Measurements from ENCODE around the gene AKAP5.

AKAP5 gene

DNA sequence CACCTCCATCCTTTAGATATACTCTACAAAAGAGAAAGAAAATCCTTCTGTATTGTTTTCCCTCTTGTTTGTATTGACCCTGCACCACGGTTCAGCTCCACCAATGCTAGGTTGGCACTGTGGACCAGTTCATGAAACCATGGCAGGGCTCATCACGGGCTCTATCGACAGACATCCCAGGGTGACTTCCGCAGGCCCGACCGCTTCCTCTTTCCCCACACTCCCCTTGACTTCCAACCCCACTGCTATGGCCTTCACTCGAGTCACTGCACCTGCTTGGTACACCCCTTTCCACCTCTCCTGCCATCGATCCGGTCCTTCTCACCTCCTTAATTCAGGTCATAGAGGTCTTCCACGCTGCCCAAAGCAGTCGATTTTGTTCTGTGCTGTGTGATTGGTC, 21.2 kb upstream of the AKAP5 start:
- H3K4me3 Mint-ChIP-seq, result no peak overlapping the region
- H3K27ac Mint-ChIP-seq, result peak overlapping the region; percentile 91
- H3K36me3 Mint-ChIP-seq (ENCODE audit: low read depth), result peaks cover 38% of the 10 kb centered on the region
- no peaks in the 10 kb centered on the region for H3K27me3 Mint-ChIP-seq (ENCODE audit: low read depth)
- H3K9me3 Mint-ChIP-seq, result no peaks in the 10 kb centered on the region
- H3K4me1 Mint-ChIP-seq (ENCODE audit: low read depth), result peaks cover 29% of the 10 kb centered on the region

DNA sequence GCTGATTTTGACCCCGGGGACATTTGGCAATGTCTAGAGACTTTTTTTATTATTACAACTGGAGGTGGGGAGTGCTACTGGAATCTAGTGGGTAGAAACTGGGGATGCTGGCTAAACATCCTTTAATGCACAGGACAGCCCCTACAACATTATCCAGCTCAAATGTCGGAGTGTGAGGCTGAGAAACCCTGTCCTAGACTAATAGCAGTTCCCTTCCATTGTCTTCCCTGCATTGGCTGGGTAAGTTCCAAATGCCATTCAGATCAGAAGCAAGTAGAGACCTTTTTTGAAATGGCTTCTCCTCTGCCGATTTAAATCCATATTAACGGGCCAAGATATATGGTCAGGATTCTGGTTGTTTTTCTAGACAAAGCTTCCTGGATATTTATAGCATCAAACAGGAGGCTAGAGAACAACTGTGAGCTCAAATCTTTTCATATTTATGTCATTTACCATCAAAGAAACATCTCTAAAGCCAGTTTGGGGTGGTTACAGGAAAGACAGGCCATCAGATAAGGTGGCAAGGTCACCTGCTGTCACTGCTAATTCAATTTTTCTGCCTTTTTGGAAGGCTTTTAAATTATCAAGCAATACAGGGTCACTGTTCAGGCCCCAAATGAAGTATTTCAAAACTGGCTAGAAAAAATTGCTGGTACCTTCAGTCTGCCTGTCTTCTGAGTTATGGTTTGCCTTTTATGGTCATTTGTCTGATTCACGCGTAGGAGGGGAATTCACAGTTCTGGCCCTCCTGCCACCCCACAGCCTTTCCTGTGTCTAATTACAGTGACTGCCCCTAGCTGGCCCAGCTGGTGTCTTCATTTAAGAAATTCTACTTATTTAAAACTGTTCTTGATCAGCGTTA, 20.1 kb upstream of the AKAP5 start:
- H3K27me3 Mint-ChIP-seq (ENCODE audit: low read depth), result no peaks in the 10 kb centered on the region
- H3K27ac Mint-ChIP-seq, result peak overlapping the region; percentile 91
- H3K9me3 Mint-ChIP-seq, result no peaks in the 10 kb centered on the region
- peaks cover 37% of the 10 kb centered on the region for H3K36me3 Mint-ChIP-seq (ENCODE audit: low read depth)
- peak overlapping the region; percentile 65 for H3K4me3 Mint-ChIP-seq
- H3K4me1 Mint-ChIP-seq (ENCODE audit: low read depth), result peaks cover 28% of the 10 kb centered on the region

DNA sequence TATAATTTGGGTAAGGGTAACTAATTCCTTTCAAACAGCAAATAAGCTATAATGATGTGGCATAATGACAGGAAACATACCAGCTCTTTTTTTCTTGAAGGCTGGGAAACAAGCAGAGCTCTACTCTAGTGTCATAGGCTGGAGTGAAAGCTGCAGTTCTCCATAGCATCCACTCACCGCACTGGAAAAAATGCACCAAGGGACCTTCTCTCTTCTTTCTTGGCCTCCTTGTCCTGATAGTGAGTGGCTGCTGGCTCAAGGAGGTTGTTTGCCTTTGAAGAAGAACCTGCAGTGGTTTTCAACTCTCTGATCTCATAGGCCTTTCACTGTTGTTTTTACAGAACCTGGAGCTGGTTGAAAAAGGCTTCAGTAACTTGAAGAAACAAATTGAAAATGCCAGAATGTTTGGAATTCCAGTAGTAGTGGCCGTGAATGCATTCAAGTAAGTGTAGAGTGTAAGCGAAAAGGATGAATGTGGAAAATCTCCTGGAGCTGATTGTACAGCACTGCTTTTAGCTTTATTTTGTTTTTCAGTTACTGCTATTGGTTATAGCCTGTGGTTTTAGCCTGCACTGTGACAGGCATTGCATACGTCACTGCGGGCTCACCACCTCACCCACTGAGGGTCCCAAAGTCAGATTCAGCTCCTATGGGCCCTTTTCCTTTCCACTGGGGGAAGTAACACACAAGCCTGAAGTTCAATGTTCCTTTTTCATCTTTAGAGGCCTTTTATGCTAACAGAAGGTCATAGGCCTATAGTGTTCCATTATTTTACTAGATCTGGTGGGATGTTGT, 17.2 kb upstream of the AKAP5 start:
- Mint-ChIP-seq H3K27me3 (ENCODE audit: low read depth) (no peaks in the 10 kb centered on the region), H3K36me3 (ENCODE audit: low read depth) (peaks cover 37% of the 10 kb centered on the region), H3K4me1 (ENCODE audit: low read depth) (peaks cover 30% of the 10 kb centered on the region), H3K9me3 (no peaks in the 10 kb centered on the region), H3K27ac (peak overlapping the region; percentile 63), H3K4me3 (no peak overlapping the region)

DNA sequence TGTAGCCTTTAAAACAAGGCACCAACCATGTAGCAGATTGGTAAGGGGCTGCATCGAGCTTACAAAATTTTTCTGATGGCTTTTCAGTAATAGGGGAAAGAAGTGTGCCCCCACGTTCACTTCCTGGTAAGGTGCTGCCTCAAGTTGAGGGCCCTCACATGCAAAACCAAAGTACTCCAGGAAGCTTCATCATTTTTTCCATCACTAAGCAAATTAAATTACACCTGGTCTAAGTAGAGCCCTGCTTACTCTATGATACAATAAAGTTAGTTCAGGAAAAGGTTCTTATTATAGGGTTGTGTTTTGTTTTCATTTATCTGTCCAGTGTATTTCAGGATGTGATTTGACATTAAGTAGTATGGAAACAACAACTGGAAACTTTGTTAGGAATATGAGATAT, 15.0 kb upstream of the AKAP5 start:
- H3K27ac Mint-ChIP-seq, result no peak overlapping the region
- H3K4me1 Mint-ChIP-seq (ENCODE audit: low read depth), result peaks cover 18% of the 10 kb centered on the region
- peaks cover 32% of the 10 kb centered on the region for H3K36me3 Mint-ChIP-seq (ENCODE audit: low read depth)
- no peak overlapping the region for H3K4me3 Mint-ChIP-seq
- no peaks in the 10 kb centered on the region for H3K27me3 Mint-ChIP-seq (ENCODE audit: low read depth)
- no peaks in the 10 kb centered on the region for H3K9me3 Mint-ChIP-seq

DNA sequence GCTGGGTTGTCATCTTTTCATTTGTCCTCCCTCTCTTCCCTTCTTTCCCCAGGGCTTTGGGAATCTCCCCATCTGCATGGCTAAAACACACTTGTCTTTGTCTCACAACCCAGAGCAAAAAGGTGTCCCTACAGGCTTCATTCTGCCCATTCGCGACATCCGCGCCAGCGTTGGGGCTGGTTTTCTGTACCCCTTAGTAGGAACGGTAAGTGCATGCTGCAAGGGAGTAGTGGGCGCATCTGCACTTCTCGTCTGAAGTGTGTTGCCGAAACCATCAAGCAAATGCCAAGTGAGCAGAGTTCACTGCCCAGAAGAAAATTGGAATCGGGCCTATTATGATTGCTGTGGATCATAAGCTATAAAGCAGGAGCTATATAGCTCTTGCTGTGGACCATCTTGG, 10.6 kb upstream of the AKAP5 start:
- Mint-ChIP-seq H3K27me3 (ENCODE audit: low read depth) (no peaks in the 10 kb centered on the region), H3K9me3 (no peaks in the 10 kb centered on the region), H3K4me3 (no peak overlapping the region), H3K36me3 (ENCODE audit: low read depth) (peaks cover 46% of the 10 kb centered on the region), H3K27ac (no peak overlapping the region), H3K4me1 (ENCODE audit: low read depth) (peaks cover 16% of the 10 kb centered on the region)

DNA sequence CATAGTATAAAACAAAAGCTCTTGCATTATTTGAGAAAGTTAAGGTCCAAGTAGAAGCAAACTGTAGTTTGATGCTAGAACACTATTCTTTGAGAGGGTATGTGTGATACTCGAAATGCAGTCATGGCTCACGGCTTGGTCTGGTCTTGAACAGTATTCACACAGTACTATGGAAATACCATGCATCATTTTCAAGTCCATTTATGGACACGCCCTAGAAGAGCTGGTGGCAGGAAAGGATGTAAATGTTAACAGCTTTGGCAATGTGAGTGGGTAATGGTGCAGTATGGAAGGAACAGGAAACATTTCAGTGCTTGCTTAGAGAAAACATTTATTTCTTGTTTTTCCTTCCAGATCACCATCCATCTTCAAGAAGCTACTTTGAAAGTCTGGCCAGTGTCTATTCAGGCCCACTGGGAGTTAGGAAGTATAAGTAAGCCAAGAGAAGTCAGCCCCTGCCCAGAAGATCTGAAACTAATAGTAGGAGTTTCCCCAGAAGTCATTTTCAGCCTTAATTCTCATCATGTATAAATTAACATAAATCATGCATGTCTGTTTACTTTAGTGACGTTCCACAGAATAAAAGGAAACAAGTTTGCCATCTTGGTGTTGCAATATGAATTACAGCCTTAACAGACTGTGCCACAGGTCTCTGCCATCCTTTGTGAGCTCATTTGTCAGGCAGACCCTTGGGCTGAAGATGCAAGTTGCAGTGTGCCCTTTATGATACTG, 5.7 kb upstream of the AKAP5 start:
- Mint-ChIP-seq H3K4me1 (ENCODE audit: low read depth) (peaks cover 23% of the 10 kb centered on the region), H3K27ac (peak overlapping the region; percentile 35), H3K9me3 (no peaks in the 10 kb centered on the region), H3K27me3 (ENCODE audit: low read depth) (no peaks in the 10 kb centered on the region), H3K36me3 (ENCODE audit: low read depth) (peaks cover 35% of the 10 kb centered on the region), H3K4me3 (no peak overlapping the region)

DNA sequence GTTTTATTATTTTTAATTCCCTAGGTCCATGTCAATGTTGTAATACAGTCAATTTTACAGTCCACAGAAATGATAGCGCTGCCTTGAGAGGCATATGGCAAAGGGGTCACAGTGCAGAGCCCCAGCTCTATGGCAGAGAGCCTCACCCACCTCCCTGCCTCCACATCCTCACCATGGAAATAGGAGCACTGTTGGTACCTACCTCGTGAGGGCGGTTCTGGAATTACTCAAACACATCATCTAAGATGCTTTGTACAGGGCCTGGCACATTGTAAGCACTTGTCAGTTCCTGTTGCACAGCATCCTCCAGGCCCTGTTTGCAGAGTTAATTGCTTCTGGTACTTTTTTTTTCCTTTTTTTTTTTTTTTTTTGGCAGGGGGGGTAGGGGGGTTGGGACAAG, 4.1 kb upstream of the AKAP5 start:
- peaks cover 30% of the 10 kb centered on the region for H3K4me1 Mint-ChIP-seq (ENCODE audit: low read depth)
- peaks cover 26% of the 10 kb centered on the region for H3K36me3 Mint-ChIP-seq (ENCODE audit: low read depth)
- no peak overlapping the region for H3K4me3 Mint-ChIP-seq
- no peak overlapping the region for H3K27ac Mint-ChIP-seq
- H3K9me3 Mint-ChIP-seq, result no peaks in the 10 kb centered on the region
- H3K27me3 Mint-ChIP-seq (ENCODE audit: low read depth), result peaks cover 4% of the 10 kb centered on the region

DNA sequence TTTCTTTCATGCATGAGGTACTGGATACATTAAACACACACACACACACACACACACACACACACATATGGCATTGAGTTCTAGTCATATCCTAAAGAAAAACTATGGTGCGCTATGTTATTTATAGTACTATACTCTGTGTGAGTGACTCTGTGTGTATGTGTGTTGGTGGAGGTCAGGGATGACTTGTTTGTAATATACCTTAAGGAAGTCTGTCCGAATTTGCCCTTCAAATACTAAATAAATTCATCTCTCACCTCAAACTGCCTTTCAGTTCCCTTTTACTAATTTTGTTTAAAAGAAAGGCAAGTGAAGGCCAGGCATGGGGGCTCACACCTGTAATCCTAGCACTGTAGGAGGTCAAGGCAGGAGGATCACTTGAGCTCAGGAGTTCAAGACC, 2.1 kb upstream of the AKAP5 start:
- H3K4me3 Mint-ChIP-seq, result no peak overlapping the region
- H3K36me3 Mint-ChIP-seq (ENCODE audit: low read depth), result peaks cover 24% of the 10 kb centered on the region
- peaks cover 39% of the 10 kb centered on the region for H3K4me1 Mint-ChIP-seq (ENCODE audit: low read depth)
- peaks cover 4% of the 10 kb centered on the region for H3K27me3 Mint-ChIP-seq (ENCODE audit: low read depth)
- H3K9me3 Mint-ChIP-seq, result no peaks in the 10 kb centered on the region
- no peak overlapping the region for H3K27ac Mint-ChIP-seq

DNA sequence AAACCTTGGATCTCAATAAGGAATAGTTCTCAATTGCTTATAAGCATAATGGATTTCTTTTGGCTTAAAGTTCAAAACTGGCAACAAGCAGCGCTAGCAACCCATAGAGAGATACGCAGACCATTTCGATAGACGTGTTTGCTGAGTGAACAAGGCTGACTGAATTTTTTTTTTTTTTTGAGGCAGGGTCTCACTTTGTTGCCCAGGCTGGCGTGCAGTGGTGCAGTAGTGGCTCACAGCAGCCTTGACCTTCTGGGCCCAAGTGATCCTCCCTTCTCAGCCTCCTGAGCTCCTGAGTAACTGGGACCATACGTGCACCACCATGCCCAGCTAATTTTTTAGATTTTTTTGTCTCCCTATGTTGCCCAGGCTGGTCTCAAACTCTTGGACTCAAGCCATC, 1.4 kb upstream of the AKAP5 start:
- Mint-ChIP-seq H3K27ac (no peak overlapping the region), H3K4me3 (no peak overlapping the region), H3K4me1 (ENCODE audit: low read depth) (peaks cover 41% of the 10 kb centered on the region), H3K9me3 (no peaks in the 10 kb centered on the region), H3K27me3 (ENCODE audit: low read depth) (peaks cover 4% of the 10 kb centered on the region), H3K36me3 (ENCODE audit: low read depth) (peaks cover 19% of the 10 kb centered on the region)

DNA sequence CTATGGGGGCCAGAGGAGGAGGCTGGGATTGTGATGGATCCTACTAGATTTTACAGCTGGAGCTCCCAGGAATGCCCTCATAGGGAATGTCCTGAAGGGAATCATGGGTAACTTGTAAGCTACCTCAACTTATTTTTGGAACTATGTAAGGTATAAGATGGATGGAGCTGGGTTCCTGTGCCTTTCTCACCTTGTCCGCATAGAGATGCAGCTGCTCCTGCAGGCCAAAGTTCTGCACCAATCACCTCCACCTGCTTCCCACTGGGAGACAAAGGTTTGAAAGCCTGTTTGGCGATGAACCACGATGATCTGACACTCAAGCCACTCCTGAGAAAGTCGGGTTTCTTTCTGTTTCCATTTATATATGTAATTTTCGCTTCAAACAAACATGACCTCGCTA, 648 bp upstream of the AKAP5 start:
- Mint-ChIP-seq H3K27ac (peak overlapping the region; percentile 68), H3K27me3 (ENCODE audit: low read depth) (peaks cover 4% of the 10 kb centered on the region), H3K9me3 (no peaks in the 10 kb centered on the region), H3K4me3 (peak overlapping the region; percentile 82), H3K4me1 (ENCODE audit: low read depth) (peaks cover 35% of the 10 kb centered on the region), H3K36me3 (ENCODE audit: low read depth) (peaks cover 13% of the 10 kb centered on the region)

DNA sequence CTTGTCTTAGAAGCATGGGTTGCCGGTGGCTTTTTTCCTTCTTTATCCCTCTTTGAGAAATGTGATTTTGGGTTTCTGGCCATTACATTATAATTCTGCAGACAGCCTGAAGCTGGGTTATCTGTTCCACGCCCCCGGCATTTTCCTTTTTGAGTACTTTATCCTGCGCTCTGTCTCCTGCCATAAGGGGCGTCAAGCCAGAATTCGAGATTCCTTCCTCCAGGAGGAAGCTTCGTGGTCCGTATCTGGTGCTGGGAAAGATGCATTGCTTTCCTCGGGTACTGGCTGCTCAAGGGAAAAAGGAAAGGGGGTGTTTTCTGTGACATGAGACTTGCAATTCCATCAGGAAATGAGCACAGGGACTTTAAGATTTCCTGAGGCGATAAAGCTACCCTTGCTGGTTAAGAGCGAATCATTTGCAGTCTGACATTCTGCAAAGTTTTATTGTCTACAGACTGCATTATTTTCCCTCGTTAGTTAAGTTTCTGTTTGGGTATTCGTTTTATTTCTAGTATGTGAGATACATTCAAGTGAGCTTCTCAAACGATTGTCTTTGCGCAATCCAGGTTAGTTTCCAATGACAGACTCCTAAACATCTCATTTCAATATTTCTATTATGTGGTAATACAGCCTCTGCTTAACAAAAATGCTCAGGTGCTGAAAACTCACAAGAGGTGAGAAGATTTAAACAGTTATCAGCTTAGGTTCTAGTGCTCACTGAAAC, 694 bp downstream of the AKAP5 start:
- H3K4me1 Mint-ChIP-seq (ENCODE audit: low read depth), result peaks cover 32% of the 10 kb centered on the region
- H3K27ac Mint-ChIP-seq, result peak overlapping the region; percentile 23
- peaks cover 7% of the 10 kb centered on the region for H3K36me3 Mint-ChIP-seq (ENCODE audit: low read depth)
- peak overlapping the region; percentile 78 for H3K4me3 Mint-ChIP-seq
- H3K9me3 Mint-ChIP-seq, result no peaks in the 10 kb centered on the region
- H3K27me3 Mint-ChIP-seq (ENCODE audit: low read depth), result peaks cover 4% of the 10 kb centered on the region

DNA sequence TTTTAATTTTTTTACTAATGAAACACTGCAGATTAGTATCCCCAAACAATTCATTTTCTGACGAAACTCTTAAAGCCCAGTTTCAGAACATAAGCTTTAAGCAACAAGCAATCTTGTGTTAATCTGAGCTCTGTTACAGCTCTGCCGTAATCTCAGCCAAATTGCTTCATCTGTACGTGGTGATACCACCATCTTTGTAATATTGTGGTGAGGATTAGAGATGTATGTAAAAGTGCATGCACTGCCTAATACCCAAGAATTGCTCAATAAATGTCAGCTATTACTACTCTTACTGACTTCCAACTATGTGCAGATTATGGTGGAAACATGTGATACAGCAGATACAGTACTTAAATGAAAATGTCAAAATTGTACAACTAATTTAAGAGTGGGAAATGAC, 1.8 kb downstream of the AKAP5 start:
- Mint-ChIP-seq H3K4me3 (no peak overlapping the region), H3K27me3 (ENCODE audit: low read depth) (peaks cover 4% of the 10 kb centered on the region), H3K9me3 (no peaks in the 10 kb centered on the region), H3K36me3 (ENCODE audit: low read depth) (peaks cover 4% of the 10 kb centered on the region), H3K4me1 (ENCODE audit: low read depth) (peaks cover 30% of the 10 kb centered on the region), H3K27ac (no peak overlapping the region)

DNA sequence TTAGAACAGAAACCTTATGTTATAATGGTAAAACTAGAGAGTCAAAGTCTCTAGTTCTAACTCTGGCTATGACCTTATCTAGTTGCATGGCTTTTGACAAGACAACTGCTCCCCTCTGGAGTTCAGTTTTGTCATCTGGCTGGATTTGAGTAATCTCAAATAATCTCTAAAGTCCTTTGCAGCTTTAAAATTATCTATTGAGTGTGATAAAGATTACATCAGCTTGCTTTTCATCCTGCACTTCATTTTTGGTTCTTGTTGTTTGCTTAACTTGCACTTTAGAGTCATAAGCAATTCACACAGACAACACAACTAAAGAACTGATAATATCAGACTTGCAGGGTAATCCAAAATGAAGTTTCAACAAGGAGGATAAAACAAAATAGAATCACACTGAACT, 2.3 kb downstream of the AKAP5 start:
- peaks cover 30% of the 10 kb centered on the region for H3K4me1 Mint-ChIP-seq (ENCODE audit: low read depth)
- H3K9me3 Mint-ChIP-seq, result no peaks in the 10 kb centered on the region
- peaks cover 4% of the 10 kb centered on the region for H3K36me3 Mint-ChIP-seq (ENCODE audit: low read depth)
- no peak overlapping the region for H3K4me3 Mint-ChIP-seq
- H3K27ac Mint-ChIP-seq, result no peak overlapping the region
- peaks cover 4% of the 10 kb centered on the region for H3K27me3 Mint-ChIP-seq (ENCODE audit: low read depth)

DNA sequence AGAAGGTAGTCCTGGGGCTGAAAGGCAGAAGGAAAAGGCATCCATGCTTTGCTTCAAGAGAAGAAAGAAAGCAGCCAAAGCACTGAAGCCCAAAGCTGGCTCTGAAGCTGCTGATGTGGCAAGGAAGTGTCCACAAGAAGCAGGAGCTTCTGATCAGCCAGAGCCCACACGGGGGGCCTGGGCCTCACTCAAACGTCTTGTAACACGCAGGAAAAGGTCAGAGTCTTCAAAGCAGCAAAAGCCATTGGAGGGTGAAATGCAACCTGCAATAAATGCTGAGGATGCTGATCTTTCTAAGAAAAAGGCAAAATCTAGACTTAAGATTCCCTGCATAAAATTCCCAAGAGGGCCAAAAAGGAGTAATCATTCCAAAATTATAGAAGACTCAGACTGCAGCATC, 3.2 kb downstream of the AKAP5 start:
- no peak overlapping the region for H3K27ac Mint-ChIP-seq
- no peaks in the 10 kb centered on the region for H3K9me3 Mint-ChIP-seq
- peaks cover 30% of the 10 kb centered on the region for H3K4me1 Mint-ChIP-seq (ENCODE audit: low read depth)
- H3K27me3 Mint-ChIP-seq (ENCODE audit: low read depth), result peaks cover 4% of the 10 kb centered on the region
- peaks cover 4% of the 10 kb centered on the region for H3K36me3 Mint-ChIP-seq (ENCODE audit: low read depth)
- H3K4me3 Mint-ChIP-seq, result no peak overlapping the region
